Measurements from ENCODE around the gene LDB2.

LDB2 gene

GRCh38 chr4:16887887-16888286, 10.6 kb downstream of the LDB2 start:
- no peaks in the 10 kb centered on the region for H3K36me3 ChIP-seq (ENCODE audit: control insufficient read depth in 2 of 2, insufficient read depth in 2 of 2, low read length in 2 of 2)
- H3K4me1 ChIP-seq (ENCODE audit: control insufficient read depth in 2 of 2, insufficient read depth in 2 of 2, low read length in 2 of 2), result no peaks in the 10 kb centered on the region
- no peak overlapping the region for H3K9ac ChIP-seq (ENCODE audit: low read depth in 1 of 2, low read length in 2 of 2)
- no peaks in the 10 kb centered on the region for H3K27me3 ChIP-seq (ENCODE audit: control insufficient read depth in 2 of 2, insufficient read depth in 2 of 2, low read length in 2 of 2)
- no peak overlapping the region for H3K4me3 ChIP-seq (ENCODE audit: low read length in 2 of 2)
- H3K27ac ChIP-seq (ENCODE audit: low read depth in 2 of 2, low read length in 2 of 2), result no peak overlapping the region
- no peaks in the 10 kb centered on the region for H3K9me3 ChIP-seq (ENCODE audit: control insufficient read depth in 2 of 2, low read length in 2 of 2)

DNA sequence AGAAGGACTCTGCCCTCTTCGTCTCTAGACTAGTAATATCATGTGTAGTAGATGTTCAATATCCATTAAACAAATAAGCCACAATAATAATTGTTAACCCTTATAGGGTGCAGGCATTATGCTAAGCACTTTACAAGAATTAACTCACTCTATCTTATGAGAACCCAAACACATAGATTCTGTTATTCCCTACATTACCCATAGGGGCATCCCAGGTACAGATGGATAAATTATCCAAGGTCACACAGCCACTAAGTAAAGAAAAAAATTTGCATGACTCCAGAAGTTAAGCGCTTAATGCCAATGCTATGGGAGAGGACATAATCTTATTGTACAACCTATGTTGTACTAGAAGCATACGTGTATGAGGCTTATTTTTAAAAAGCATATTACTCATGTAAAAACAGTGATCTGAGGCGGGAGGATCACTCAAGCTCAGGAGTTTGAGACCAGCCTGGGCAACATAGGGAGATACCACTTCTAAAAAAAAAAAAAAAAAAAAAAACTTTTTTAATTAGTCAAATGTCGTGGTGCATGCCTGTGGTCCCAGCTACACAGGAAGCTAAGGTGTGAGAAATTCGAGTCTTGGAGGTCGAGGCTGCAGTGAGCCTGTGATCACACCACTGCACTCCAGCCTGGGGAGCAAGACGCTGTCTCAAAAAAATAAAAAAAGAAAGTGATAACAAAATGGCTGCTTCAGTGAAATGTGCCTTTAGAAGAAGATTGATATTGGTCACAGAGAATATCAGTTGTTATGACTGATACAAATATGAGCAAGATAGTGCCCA, 13.6 kb downstream of the LDB2 start:
- Histone ChIP-seq H3K4me3 (ENCODE audit: low read length in 2 of 2) (no peak overlapping the region), H3K4me1 (ENCODE audit: control insufficient read depth in 2 of 2, insufficient read depth in 2 of 2, low read length in 2 of 2) (no peaks in the 10 kb centered on the region), H3K9me3 (ENCODE audit: control insufficient read depth in 2 of 2, low read length in 2 of 2) (no peaks in the 10 kb centered on the region), H3K27me3 (ENCODE audit: control insufficient read depth in 2 of 2, insufficient read depth in 2 of 2, low read length in 2 of 2) (no peaks in the 10 kb centered on the region), H3K9ac (ENCODE audit: low read depth in 1 of 2, low read length in 2 of 2) (no peak overlapping the region), H3K27ac (ENCODE audit: low read depth in 2 of 2, low read length in 2 of 2) (no peak overlapping the region), H3K36me3 (ENCODE audit: control insufficient read depth in 2 of 2, insufficient read depth in 2 of 2, low read length in 2 of 2) (no peaks in the 10 kb centered on the region)

GRCh38 chr4:16883806-16884205, 14.6 kb downstream of the LDB2 start:
- H3K27me3 ChIP-seq (ENCODE audit: control insufficient read depth in 2 of 2, insufficient read depth in 2 of 2, low read length in 2 of 2), result no peaks in the 10 kb centered on the region
- H3K36me3 ChIP-seq (ENCODE audit: control insufficient read depth in 2 of 2, insufficient read depth in 2 of 2, low read length in 2 of 2), result no peaks in the 10 kb centered on the region
- H3K27ac ChIP-seq (ENCODE audit: low read depth in 2 of 2, low read length in 2 of 2), result no peak overlapping the region
- H3K4me1 ChIP-seq (ENCODE audit: control insufficient read depth in 2 of 2, insufficient read depth in 2 of 2, low read length in 2 of 2), result no peaks in the 10 kb centered on the region
- H3K9me3 ChIP-seq (ENCODE audit: control insufficient read depth in 2 of 2, low read length in 2 of 2), result no peaks in the 10 kb centered on the region
- no peak overlapping the region for H3K9ac ChIP-seq (ENCODE audit: low read depth in 1 of 2, low read length in 2 of 2)
- H3K4me3 ChIP-seq (ENCODE audit: low read length in 2 of 2), result no peak overlapping the region

DNA sequence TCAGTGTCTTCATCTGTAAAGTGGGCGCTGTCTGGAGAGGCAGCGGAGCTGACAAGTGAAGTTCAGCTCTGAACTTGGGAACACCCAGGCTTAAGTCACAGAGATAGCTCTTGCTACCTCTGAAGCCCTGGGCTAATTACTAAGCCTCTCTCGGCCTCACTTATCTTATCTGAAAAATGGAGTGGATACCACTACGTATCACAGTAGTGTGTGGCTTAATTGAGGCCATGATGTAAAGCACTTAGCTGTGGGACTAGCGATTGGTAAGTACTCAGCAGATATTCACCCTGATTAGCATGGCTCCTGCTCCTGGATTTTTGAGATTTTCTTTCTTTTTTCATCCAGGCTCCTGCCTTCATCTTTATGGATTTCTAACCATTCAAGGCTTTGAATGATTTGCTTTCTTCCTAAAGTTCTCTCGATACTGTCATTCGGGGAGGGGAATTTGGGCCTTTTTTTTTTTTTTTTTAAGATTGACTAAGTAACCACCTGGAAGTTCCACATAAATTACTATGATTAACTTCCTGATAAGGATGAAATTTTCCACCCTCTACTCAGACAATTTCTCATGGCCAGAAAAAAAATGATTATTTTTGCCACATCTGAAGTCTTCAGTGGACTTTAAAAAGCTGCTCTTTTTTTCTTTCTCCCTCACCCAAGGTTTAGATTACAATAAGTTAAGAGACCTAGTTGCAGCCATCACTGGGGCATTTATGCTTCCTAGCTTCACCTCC, 17.1 kb downstream of the LDB2 start:
- Histone ChIP-seq H3K9ac (ENCODE audit: low read depth in 1 of 2, low read length in 2 of 2) (no peak overlapping the region), H3K9me3 (ENCODE audit: control insufficient read depth in 2 of 2, low read length in 2 of 2) (no peaks in the 10 kb centered on the region), H3K27ac (ENCODE audit: low read depth in 2 of 2, low read length in 2 of 2) (no peak overlapping the region), H3K27me3 (ENCODE audit: control insufficient read depth in 2 of 2, insufficient read depth in 2 of 2, low read length in 2 of 2) (no peaks in the 10 kb centered on the region), H3K4me3 (ENCODE audit: low read length in 2 of 2) (no peak overlapping the region), H3K4me1 (ENCODE audit: control insufficient read depth in 2 of 2, insufficient read depth in 2 of 2, low read length in 2 of 2) (no peaks in the 10 kb centered on the region), H3K36me3 (ENCODE audit: control insufficient read depth in 2 of 2, insufficient read depth in 2 of 2, low read length in 2 of 2) (no peaks in the 10 kb centered on the region)

GRCh38 chr4:16875487-16875886, 23.0 kb downstream of the LDB2 start:
- Histone ChIP-seq H3K9ac (ENCODE audit: low read depth in 1 of 2, low read length in 2 of 2) (no peak overlapping the region), H3K9me3 (ENCODE audit: control insufficient read depth in 2 of 2, low read length in 2 of 2) (no peaks in the 10 kb centered on the region), H3K27ac (ENCODE audit: low read depth in 2 of 2, low read length in 2 of 2) (no peak overlapping the region), H3K36me3 (ENCODE audit: control insufficient read depth in 2 of 2, insufficient read depth in 2 of 2, low read length in 2 of 2) (no peaks in the 10 kb centered on the region), H3K27me3 (ENCODE audit: control insufficient read depth in 2 of 2, insufficient read depth in 2 of 2, low read length in 2 of 2) (no peaks in the 10 kb centered on the region), H3K4me1 (ENCODE audit: control insufficient read depth in 2 of 2, insufficient read depth in 2 of 2, low read length in 2 of 2) (no peaks in the 10 kb centered on the region), H3K4me3 (ENCODE audit: low read length in 2 of 2) (no peak overlapping the region)

- H3K9me3 ChIP-seq (ENCODE audit: control insufficient read depth in 2 of 2, low read length in 2 of 2), result no peaks in the 10 kb centered on the region
- no peaks in the 10 kb centered on the region for H3K4me1 ChIP-seq (ENCODE audit: control insufficient read depth in 2 of 2, insufficient read depth in 2 of 2, low read length in 2 of 2)
- no peaks in the 10 kb centered on the region for H3K27me3 ChIP-seq (ENCODE audit: control insufficient read depth in 2 of 2, insufficient read depth in 2 of 2, low read length in 2 of 2)
- H3K9ac ChIP-seq (ENCODE audit: low read depth in 1 of 2, low read length in 2 of 2), result no peak overlapping the region
- H3K27ac ChIP-seq (ENCODE audit: low read depth in 2 of 2, low read length in 2 of 2), result no peak overlapping the region
- no peaks in the 10 kb centered on the region for H3K36me3 ChIP-seq (ENCODE audit: control insufficient read depth in 2 of 2, insufficient read depth in 2 of 2, low read length in 2 of 2)
- H3K4me3 ChIP-seq (ENCODE audit: low read length in 2 of 2), result no peak overlapping the region
Observed at GRCh38 chr4:16869594-16870245, 28.7 kb downstream of the LDB2 start.

DNA sequence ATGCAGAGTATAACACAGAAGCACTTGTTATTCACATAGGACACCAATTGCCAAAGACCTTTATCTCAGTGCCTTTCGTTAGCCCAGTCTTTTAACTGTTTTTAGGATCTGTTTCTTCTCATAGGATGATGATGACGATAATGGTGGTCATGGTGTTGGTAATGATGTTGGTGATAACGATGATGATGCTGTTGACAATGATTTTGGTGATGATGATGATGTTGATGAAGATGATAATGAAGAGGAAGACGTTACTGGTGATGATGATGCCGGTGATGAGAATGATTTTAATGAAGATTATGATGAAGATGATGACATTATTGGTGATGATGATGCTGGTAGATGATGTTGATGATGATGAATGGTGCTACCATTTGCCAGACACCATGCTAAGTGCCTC, 29.8 kb downstream of the LDB2 start:
- Histone ChIP-seq H3K4me3 (ENCODE audit: low read length in 2 of 2) (no peak overlapping the region), H3K9ac (ENCODE audit: low read depth in 1 of 2, low read length in 2 of 2) (no peak overlapping the region), H3K36me3 (ENCODE audit: control insufficient read depth in 2 of 2, insufficient read depth in 2 of 2, low read length in 2 of 2) (no peaks in the 10 kb centered on the region), H3K27ac (ENCODE audit: low read depth in 2 of 2, low read length in 2 of 2) (no peak overlapping the region), H3K27me3 (ENCODE audit: control insufficient read depth in 2 of 2, insufficient read depth in 2 of 2, low read length in 2 of 2) (no peaks in the 10 kb centered on the region), H3K9me3 (ENCODE audit: control insufficient read depth in 2 of 2, low read length in 2 of 2) (no peaks in the 10 kb centered on the region), H3K4me1 (ENCODE audit: control insufficient read depth in 2 of 2, insufficient read depth in 2 of 2, low read length in 2 of 2) (no peaks in the 10 kb centered on the region)

- no peaks in the 10 kb centered on the region for H3K9me3 ChIP-seq (ENCODE audit: control insufficient read depth in 2 of 2, low read length in 2 of 2)
- H3K4me3 ChIP-seq (ENCODE audit: low read length in 2 of 2), result no peak overlapping the region
- no peak overlapping the region for H3K9ac ChIP-seq (ENCODE audit: low read depth in 1 of 2, low read length in 2 of 2)
- no peaks in the 10 kb centered on the region for H3K27me3 ChIP-seq (ENCODE audit: control insufficient read depth in 2 of 2, insufficient read depth in 2 of 2, low read length in 2 of 2)
- no peaks in the 10 kb centered on the region for H3K4me1 ChIP-seq (ENCODE audit: control insufficient read depth in 2 of 2, insufficient read depth in 2 of 2, low read length in 2 of 2)
- H3K36me3 ChIP-seq (ENCODE audit: control insufficient read depth in 2 of 2, insufficient read depth in 2 of 2, low read length in 2 of 2), result no peaks in the 10 kb centered on the region
- H3K27ac ChIP-seq (ENCODE audit: low read depth in 2 of 2, low read length in 2 of 2), result no peak overlapping the region
Observed at GRCh38 chr4:16867827-16868226, 30.6 kb downstream of the LDB2 start.

DNA sequence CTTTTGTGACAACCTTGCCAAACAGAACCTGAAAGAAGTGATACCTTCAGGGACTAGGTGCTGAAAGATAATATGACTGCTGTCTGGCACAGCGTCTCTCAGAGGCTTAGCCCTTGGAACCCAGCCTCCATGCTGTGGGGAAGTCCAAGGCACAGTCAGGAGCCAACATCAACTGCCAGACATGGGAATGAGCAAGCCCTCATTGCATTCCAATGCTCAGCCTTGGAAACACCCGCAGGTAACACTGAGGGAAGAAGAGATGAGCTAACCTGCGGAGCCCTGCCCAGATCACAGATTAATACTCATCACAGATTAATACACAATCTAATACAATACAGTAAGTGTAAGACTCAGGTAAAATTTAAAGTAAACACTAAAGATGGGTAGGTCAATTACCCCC, 31.5 kb downstream of the LDB2 start:
- Histone ChIP-seq H3K9ac (ENCODE audit: low read depth in 1 of 2, low read length in 2 of 2) (no peak overlapping the region), H3K9me3 (ENCODE audit: control insufficient read depth in 2 of 2, low read length in 2 of 2) (no peaks in the 10 kb centered on the region), H3K4me1 (ENCODE audit: control insufficient read depth in 2 of 2, insufficient read depth in 2 of 2, low read length in 2 of 2) (no peaks in the 10 kb centered on the region), H3K27ac (ENCODE audit: low read depth in 2 of 2, low read length in 2 of 2) (no peak overlapping the region), H3K27me3 (ENCODE audit: control insufficient read depth in 2 of 2, insufficient read depth in 2 of 2, low read length in 2 of 2) (no peaks in the 10 kb centered on the region), H3K4me3 (ENCODE audit: low read length in 2 of 2) (no peak overlapping the region), H3K36me3 (ENCODE audit: control insufficient read depth in 2 of 2, insufficient read depth in 2 of 2, low read length in 2 of 2) (no peaks in the 10 kb centered on the region)

DNA sequence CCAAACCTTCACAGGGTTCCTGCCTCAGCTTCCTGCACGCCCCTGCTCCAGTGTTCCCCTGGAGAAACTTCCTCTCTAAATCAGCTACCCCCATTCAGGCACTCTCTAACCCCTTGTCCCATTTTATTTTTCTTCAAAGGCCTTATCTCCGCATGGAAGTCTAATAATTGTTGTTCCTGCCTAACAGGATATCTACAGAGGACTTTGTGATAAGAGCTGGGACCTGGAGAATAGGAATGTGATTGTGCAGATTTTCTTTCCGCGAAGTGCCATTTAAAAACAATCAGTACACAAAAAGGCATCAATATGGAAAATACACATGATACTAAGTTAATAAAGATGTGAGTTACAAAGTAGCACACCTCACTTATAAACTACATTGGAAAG, 32.6 kb downstream of the LDB2 start:
- H3K4me3 ChIP-seq (ENCODE audit: low read length in 2 of 2), result no peak overlapping the region
- H3K4me1 ChIP-seq (ENCODE audit: control insufficient read depth in 2 of 2, insufficient read depth in 2 of 2, low read length in 2 of 2), result no peaks in the 10 kb centered on the region
- H3K27ac ChIP-seq (ENCODE audit: low read depth in 2 of 2, low read length in 2 of 2), result no peak overlapping the region
- H3K36me3 ChIP-seq (ENCODE audit: control insufficient read depth in 2 of 2, insufficient read depth in 2 of 2, low read length in 2 of 2), result no peaks in the 10 kb centered on the region
- H3K27me3 ChIP-seq (ENCODE audit: control insufficient read depth in 2 of 2, insufficient read depth in 2 of 2, low read length in 2 of 2), result no peaks in the 10 kb centered on the region
- no peaks in the 10 kb centered on the region for H3K9me3 ChIP-seq (ENCODE audit: control insufficient read depth in 2 of 2, low read length in 2 of 2)
- H3K9ac ChIP-seq (ENCODE audit: low read depth in 1 of 2, low read length in 2 of 2), result no peak overlapping the region

Data from mucosa of rectum (tissue), 2 donors.